ENCODE results near the gene ACTN1. TPM values are rescaled to one million over a fixed set of nuclear protein-coding genes. Genes with fewer than 3 reads are reported as not detected.

The ACTN1 gene
- total RNA-seq, 3 donors from 2014 or later (not counting 1 experiment from before 2014, with no cell fraction given) = 14.9 to 39.5 (median 19.6) TPM

GRCh38 chr14:68947802-68948201 is 31.3 kb downstream of the ACTN1 start:
- ATAC-seq (no peak), DNase-seq (no peak)
- peaks cover 9% of the 10 kb centered on the region for H3K4me1 ChIP-seq (ENCODE audit: control insufficient read depth, insufficient read depth, low read length)
- no peaks in the 10 kb centered on the region for H3K9me3 ChIP-seq (ENCODE audit: control insufficient read depth, insufficient read depth, low read length)
- H3K4me1 Mint-ChIP-seq = peaks cover 6 to 11% of the 10 kb centered on the region in 2 donors
- no peak overlapping the region for H3K27ac Mint-ChIP-seq
- no peaks in the 10 kb centered on the region for H3K36me3 ChIP-seq (ENCODE audit: control insufficient read depth, insufficient read depth, low read length)
- H3K27me3 Mint-ChIP-seq (ENCODE audit: low read depth in 2 of 2) = no peaks in the 10 kb centered on the region
- H3K27me3 ChIP-seq (ENCODE audit: control insufficient read depth, insufficient read depth, low read length) = no peaks in the 10 kb centered on the region
- no peaks in the 10 kb centered on the region for H3K9me3 Mint-ChIP-seq
- intact Hi-C loops (cut with micrococcal nuclease) = no loop called here
- no peak for TF ChIP-seq CTCF (IDR thresholded peaks at IDR 0.05)
- 56% methylated on average over 8 of the region's 8 CpGs for WGBS (ENCODE audit: insufficient coverage)
- H3K36me3 Mint-ChIP-seq = no peaks in the 10 kb centered on the region
- no peak overlapping the region for H3K4me3 Mint-ChIP-seq
- H3K4me3 ChIP-seq (ENCODE audit: low read length) = no peak overlapping the region
- no peak overlapping the region for H3K27ac ChIP-seq (ENCODE audit: low read length)

GRCh38 chr14:68946489-68946822 is 32.6 kb downstream of the ACTN1 start:
- no peaks in the 10 kb centered on the region for H3K9me3 ChIP-seq (ENCODE audit: control insufficient read depth, insufficient read depth, low read length)
- no peaks in the 10 kb centered on the region for H3K27me3 ChIP-seq (ENCODE audit: control insufficient read depth, insufficient read depth, low read length)
- intact Hi-C loops (cut with micrococcal nuclease) = no loop called here
- no peaks in the 10 kb centered on the region for H3K9me3 Mint-ChIP-seq
- H3K27me3 Mint-ChIP-seq (ENCODE audit: low read depth in 2 of 2) = no peaks in the 10 kb centered on the region
- peaks cover 9% of the 10 kb centered on the region for H3K4me1 ChIP-seq (ENCODE audit: control insufficient read depth, insufficient read depth, low read length)
- no peaks in the 10 kb centered on the region for H3K36me3 ChIP-seq (ENCODE audit: control insufficient read depth, insufficient read depth, low read length)
- peaks cover 6 to 11% of the 10 kb centered on the region in 2 donors for H3K4me1 Mint-ChIP-seq
- no peak for TF ChIP-seq CTCF (IDR thresholded peaks at IDR 0.05)
- H3K36me3 Mint-ChIP-seq = no peaks in the 10 kb centered on the region
- H3K4me3 Mint-ChIP-seq = no peak overlapping the region
- ATAC-seq (no peak), DNase-seq (no peak)
- no peak overlapping the region for H3K4me3 ChIP-seq (ENCODE audit: low read length)
- H3K27ac Mint-ChIP-seq = no peak overlapping the region
- H3K27ac ChIP-seq (ENCODE audit: low read length) = no peak overlapping the region
- 100% methylated on average over 4 of the region's 4 CpGs for WGBS (ENCODE audit: insufficient coverage)

- DNase-seq (no peak), ATAC-seq (no peak)
- Mint-ChIP-seq H3K27ac (no peak overlapping the region), H3K36me3 (no peaks in the 10 kb centered on the region), H3K9me3 (no peaks in the 10 kb centered on the region), H3K27me3 (ENCODE audit: low read depth in 2 of 2) (no peaks in the 10 kb centered on the region), H3K4me3 (no peak overlapping the region), H3K4me1 (peaks cover 6 to 11% of the 10 kb centered on the region in 2 donors)
- H3K9me3 ChIP-seq (ENCODE audit: control insufficient read depth, insufficient read depth, low read length) = no peaks in the 10 kb centered on the region
- WGBS (ENCODE audit: insufficient coverage) = 68% methylated on average over 11 of the region's 11 CpGs
- no peak overlapping the region for H3K27ac ChIP-seq (ENCODE audit: low read length)
- no peaks in the 10 kb centered on the region for H3K36me3 ChIP-seq (ENCODE audit: control insufficient read depth, insufficient read depth, low read length)
- no peaks in the 10 kb centered on the region for H3K27me3 ChIP-seq (ENCODE audit: control insufficient read depth, insufficient read depth, low read length)
- TF ChIP-seq CTCF (IDR thresholded peaks at IDR 0.05) = no peak
- H3K4me1 ChIP-seq (ENCODE audit: control insufficient read depth, insufficient read depth, low read length) = peaks cover 9% of the 10 kb centered on the region
- intact Hi-C loops (cut with micrococcal nuclease) = no loop called here
- no peak overlapping the region for H3K4me3 ChIP-seq (ENCODE audit: low read length)
These were observed 33.3 kb downstream of the ACTN1 start for GRCh38 chr14:68945585-68946488.
